COR-L47 (cell line): ENCODE data around the gene LEF1.
"Not testable (repeated sequence)": the region's sequence is repeated elsewhere in the genome, so short reads cannot be mapped to it uniquely, and the experiment has no call there.

Experiments
- DNase-seq: peaks from one replicate; lab custom pipeline; 2025; lab: John Stamatoyannopoulos, UW

Gene LEF1

GRCh38 chr4:108031427-108032083 is 137.2 kb downstream of the LEF1 start:
- DNase-seq = no peak

- peak; percentile 34 for DNase-seq
Observed at GRCh38 chr4:108030332-108030731, 138.4 kb downstream of the LEF1 start.

GRCh38 chr4:108029731-108030130 is 139.0 kb downstream of the LEF1 start:
- no peak for DNase-seq

- no peak for DNase-seq
Observed at GRCh38 chr4:108029016-108029720, 139.6 kb downstream of the LEF1 start.

GRCh38 chr4:108024878-108025165 is 143.9 kb downstream of the LEF1 start:
- DNase-seq = no peak

- DNase-seq = no peak
Observed at GRCh38 chr4:108024085-108024877, 144.5 kb downstream of the LEF1 start.

GRCh38 chr4:108018884-108019187 is 149.9 kb downstream of the LEF1 start:
- DNase-seq = no peak

GRCh38 chr4:108018040-108018883 is 150.5 kb downstream of the LEF1 start:
- peak; percentile 33 for DNase-seq

GRCh38 chr4:108013955-108014354 is 154.8 kb downstream of the LEF1 start:
- DNase-seq = no peak

- no peak for DNase-seq
Observed at GRCh38 chr4:108013327-108013726, 155.4 kb downstream of the LEF1 start.

- DNase-seq = not testable (repeated sequence)
Observed at GRCh38 chr4:108012382-108012781, 156.3 kb downstream of the LEF1 start.

- no peak for DNase-seq
Observed at GRCh38 chr4:108010167-108010566, 158.6 kb downstream of the LEF1 start.

GRCh38 chr4:108008721-108009120 is 160.0 kb downstream of the LEF1 start:
- no peak for DNase-seq

- DNase-seq = no peak
Observed at GRCh38 chr4:108007984-108008383, 160.7 kb downstream of the LEF1 start.

GRCh38 chr4:108006361-108006760 is 162.4 kb downstream of the LEF1 start:
- no peak for DNase-seq

- no peak for DNase-seq
Observed at GRCh38 chr4:108005807-108006206, 162.9 kb downstream of the LEF1 start.

GRCh38 chr4:108004646-108005045 is 164.1 kb downstream of the LEF1 start:
- no peak for DNase-seq

- no peak for DNase-seq
Observed at GRCh38 chr4:108003982-108004515, 164.7 kb downstream of the LEF1 start.

- DNase-seq = no peak
Observed at GRCh38 chr4:108001540-108002135, 167.1 kb downstream of the LEF1 start.

GRCh38 chr4:107999932-108000539 is 168.7 kb downstream of the LEF1 start:
- no peak for DNase-seq

GRCh38 chr4:107997794-107998193 is 170.9 kb downstream of the LEF1 start:
- no peak for DNase-seq
